HG02642 (cell line): ENCODE measurements around the gene SNPH.
"Not testable (repeated sequence)": the region's sequence is repeated elsewhere in the genome, so short reads cannot be mapped to it uniquely, and the experiment has no call there.

Source experiments
- ATAC-seq: cut with Tn5 transposase; IDR thresholded peaks from one replicate; pipeline ENCODE4 v1.9.1; 2021; ENCODE audit warnings: mild to moderate bottlenecking; ENCODE audit not compliant: unreplicated experiment, poor library complexity

SNPH gene

GRCh38 chr20:1266167-1266973 is at the start of gene SNPH:
SNPH (plus strand) TSS chr20:1266294; CDS start chr20:1296240, 29,946 bp downstream.
- peak; percentile 76 for ATAC-seq

DNA sequence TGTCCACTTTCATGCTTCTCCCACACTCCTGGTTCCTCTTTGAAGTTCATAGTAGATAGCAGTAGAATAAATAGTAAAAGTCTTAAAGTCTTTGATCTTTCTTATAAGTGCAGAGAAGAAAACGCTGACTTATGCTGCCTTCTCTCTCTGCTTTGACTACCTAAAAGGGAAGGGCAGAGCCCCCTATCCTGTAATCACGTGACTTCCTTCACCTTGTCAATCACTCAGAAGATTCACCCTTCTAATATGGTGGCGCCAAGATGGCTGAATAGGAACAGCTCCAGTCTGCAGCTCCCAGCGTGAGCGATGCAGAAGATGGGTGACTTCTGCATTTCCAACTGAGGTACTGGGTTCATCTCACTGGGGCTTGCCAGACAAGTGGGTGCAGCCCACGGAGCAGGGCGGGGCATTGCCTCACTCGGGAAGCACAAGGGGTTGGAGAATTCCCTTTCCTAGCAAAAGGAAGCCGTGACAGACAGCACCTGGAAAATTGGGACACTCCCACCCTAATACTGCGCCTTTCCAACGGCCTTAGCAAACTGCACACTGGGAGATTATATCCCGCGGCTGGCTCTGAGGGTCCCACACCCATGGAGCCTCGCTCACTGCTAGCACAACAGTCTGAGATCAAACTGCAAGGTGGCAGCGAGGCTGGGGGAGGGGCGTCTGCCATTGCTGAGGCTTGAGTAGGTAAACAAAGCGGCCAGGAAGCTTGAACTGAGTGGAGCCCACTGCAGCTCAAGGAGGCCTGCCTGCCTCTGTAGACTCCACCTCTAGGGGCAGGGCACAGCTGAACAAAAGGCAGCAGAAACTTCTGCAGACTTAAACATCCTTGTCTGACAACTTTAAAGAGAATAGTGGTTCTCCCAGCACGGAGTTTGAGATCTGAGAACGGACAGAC is 49.3 kb upstream of the SNPH start:
- ATAC-seq: not testable (repeated sequence)

DNA sequence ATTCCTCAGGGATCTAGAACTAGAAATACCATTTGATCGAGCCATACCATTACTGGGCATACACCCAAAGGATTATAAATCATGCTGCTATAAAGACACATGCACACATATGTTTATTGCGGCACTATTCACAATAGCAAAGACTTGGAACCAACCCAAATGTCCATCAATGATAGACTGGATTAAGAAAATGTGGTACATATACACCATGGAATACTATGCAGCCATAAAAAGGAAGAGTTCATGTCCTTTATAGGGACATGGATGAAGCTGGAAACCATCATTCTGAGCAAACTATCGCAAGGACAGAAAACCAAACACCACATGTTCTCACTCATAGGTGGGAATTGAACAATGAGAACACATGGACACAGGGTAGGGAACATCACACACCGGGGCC is 43.3 kb upstream of the SNPH start:
- not testable (repeated sequence) for ATAC-seq

- ATAC-seq: no peak
These were observed 41.7 kb upstream of the SNPH start for GRCh38 chr20:1224205-1224890.

- no peak for ATAC-seq
These were observed 40.8 kb upstream of the SNPH start for GRCh38 chr20:1225263-1225782.

GRCh38 chr20:1225783-1226654 is 40.1 kb upstream of the SNPH start, which contains the start of gene RAD21L1:
RAD21L1 (plus strand) TSS chr20:1226044; CDS start chr20:1228454, 2,410 bp downstream.
- no peak for ATAC-seq

DNA sequence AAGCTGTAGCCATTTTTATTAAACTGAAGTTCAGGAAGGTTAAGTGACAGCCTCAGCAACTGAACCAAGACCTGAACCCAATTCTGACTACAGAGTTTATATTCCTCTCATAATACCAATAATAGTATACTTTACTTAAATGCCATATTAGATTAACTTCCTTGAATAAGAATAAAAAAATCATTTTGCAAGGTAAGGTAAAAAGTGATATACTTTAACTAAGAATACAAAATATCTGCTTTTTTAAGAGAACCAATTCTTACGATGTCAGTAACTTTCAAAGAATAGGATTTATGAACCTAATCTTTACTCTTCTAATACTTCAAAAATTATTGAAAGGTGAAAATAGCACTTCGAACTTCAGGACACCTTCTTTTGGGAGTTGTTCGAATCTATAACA is 36.6 kb upstream of the SNPH start:
- ATAC-seq: no peak

- ATAC-seq: no peak
These were observed 33.6 kb upstream of the SNPH start for GRCh38 chr20:1232286-1233111.

DNA sequence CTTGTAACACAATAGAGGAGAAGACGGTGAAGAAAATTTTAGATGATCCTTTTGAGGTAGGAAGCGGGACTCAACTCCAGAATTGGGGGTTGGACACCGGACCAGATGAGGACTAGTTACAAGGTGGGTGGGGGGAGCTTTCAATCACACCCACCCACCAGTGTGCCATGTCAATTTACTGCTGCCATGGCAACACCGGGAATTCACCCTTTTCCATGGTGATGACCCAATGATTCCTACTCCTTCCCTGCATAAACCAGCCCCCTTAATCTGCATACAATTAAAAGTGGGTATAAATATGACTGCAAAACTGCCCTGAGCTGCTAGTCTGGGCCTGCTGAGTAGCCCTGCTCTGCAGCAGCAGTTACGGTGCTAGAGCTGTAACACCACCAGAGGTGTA is 25.5 kb upstream of the SNPH start:
- ATAC-seq: no peak

DNA sequence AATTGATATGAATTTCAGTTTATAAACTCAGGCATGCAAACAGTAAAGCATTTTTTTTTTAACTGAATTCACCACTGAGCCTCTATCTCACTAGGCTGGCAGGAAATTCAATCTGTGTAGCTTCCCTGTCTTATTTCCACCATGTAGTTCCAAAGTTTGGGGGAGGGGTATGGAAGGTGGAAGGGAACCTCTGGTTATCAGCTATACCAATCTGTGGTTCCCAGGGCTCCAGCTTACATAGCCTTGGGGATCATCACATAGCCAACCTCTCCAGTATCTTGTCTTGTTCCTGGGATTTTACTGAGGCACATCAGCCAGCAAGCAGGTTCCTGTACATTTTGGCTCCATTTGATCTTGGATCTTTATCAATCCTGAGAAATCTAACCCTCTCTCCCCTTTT is 24.6 kb upstream of the SNPH start:
- ATAC-seq: no peak

DNA sequence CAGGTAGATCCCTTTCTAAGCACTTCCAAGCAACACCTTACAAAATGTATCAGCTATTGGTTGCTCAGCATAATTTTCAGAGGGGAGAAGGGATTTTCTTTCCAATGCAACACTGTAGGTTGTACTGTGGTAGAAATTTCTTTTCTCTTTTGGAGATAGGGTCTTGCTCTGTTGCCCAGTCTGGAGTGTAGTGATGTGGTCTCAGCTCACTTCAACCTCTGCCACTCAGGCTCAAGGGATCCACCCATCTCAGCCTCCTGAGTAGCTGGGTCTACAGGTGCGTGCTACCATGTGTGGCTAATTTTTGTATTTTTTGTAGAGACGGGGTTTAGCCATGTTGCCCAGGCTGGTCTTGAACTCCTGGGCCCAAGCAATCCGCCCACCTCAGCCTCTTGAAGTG is 24.0 kb upstream of the SNPH start:
- no peak for ATAC-seq

- no peak for ATAC-seq
These were observed 23.6 kb upstream of the SNPH start for GRCh38 chr20:1242530-1242929.

DNA sequence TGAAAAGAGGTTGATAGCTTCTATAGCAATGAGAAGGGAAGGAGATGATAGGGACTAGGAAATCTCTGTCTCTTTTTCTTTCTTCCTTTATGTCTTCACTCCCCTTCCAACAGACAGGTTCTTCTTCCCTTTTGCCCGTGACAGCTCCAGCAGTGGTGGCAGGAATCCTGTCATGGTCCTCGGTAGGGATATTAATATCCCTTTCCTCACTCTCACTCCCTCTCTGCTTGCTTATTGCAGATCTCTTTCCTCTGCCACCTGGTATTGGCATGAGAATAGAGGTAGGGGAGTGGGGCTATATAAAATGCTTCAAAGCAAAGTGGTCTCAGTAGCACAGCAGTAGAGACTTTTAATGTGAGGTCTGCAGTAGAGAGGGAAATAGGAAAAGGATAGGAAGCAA is 20.5 kb upstream of the SNPH start:
- no peak for ATAC-seq

- no peak for ATAC-seq
These were observed 18.4 kb upstream of the SNPH start for GRCh38 chr20:1247689-1248088.

DNA sequence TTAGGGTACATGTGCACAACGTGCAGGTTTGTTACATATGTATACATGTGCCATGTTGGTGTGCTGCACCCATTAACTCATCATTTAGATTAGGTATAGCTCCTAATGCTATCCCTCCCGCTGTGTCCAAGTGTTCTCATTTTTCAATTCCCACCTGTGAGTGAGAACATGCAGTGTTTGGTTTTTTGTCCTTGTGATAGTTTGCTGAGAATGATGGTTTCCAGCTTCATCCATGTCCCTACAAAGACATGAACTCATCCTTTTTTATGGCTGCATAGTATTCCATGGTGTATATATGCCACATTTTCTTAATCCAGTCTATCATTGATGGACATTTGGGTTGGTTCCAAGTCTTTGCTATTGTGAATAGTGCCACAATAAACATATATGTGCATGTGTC is 15.8 kb upstream of the SNPH start:
- ATAC-seq: not testable (repeated sequence)

- no peak for ATAC-seq
These were observed 13.7 kb upstream of the SNPH start for GRCh38 chr20:1252416-1252815.

DNA sequence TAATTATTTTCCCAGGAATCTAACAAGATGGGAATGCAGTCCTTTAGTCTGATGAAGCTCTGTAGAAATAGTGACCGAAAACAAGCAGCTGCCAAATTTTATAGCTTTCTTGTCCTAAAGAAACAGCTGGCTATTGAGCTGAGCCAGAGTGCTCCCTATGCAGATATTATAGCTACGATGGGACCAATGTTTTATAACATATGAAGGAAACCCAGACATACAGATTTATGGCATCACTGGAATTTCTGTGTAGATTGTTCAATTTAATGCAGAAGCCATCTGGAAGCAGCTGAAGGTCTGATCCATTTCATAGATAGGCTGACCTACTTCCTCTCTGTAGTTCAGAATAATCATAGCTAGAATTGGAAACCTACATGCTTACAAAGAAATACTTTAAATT is 11.8 kb upstream of the SNPH start:
- no peak for ATAC-seq

DNA sequence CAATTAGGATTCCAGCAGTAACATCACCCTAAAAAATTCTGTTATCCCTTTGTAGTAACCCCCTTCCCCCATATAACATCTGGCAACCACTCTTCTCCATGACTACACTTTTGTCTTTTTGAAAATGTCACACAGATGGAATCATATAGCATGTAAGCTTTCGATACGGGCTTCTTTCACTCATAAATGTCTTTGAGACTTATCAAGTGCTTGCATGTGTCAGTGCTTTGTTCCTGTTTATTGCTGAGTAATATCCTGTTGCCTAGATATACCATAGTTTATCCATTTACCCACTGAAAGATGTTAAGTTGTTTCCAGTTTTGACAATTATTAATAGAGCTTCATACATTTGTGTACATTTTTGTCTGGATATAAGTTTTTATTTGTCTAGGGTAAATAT is 10.4 kb upstream of the SNPH start:
- ATAC-seq: no peak

DNA sequence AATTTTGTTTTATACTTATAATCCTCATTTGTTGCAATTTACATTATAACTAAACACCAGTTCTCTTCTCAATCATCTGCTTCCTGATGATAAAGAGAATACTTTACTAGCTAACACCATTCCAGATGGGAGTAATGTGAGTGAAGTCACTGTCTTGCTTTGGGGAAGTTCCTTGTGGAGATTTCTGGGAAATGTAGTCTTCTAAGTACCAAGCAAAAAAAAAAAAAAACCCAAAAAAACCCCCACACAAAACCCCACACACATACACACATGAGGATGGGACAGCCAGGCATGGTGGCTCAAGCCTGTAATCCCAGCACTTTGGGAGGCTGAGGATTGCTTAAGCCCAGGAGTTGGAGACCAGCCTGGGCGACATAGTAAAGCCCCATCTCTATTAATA is 2.2 kb upstream of the SNPH start:
- no peak for ATAC-seq
